GM12872 (cell line): Measurements from ENCODE around the gene AQP6.

Experiments
- CTCF ChIP-seq: IDR thresholded peaks from 3 replicates; pipeline ENCODE4 v1.5.1; 2011; ENCODE audit warnings: low read depth, mild to moderate bottlenecking, low read length, moderate library complexity; ENCODE audit not compliant: insufficient read depth

Gene AQP6

GRCh38 chr12:49949866-49950265, 22.9 kb upstream of the AQP6 start:
- no peak for TF ChIP-seq CTCF

- no peak for TF ChIP-seq CTCF
Observed at GRCh38 chr12:49950273-49951251, 22.2 kb upstream of the AQP6 start, which contains the start of gene AQP2. Gene AQP2 (plus strand): TSS chr12:49950737. CDS start chr12:49950831, 94 bp downstream.

- TF ChIP-seq CTCF = no peak
Observed at GRCh38 chr12:49951411-49952240, 21.1 kb upstream of the AQP6 start.

GRCh38 chr12:49952391-49953055, 20.2 kb upstream of the AQP6 start:
- TF ChIP-seq CTCF = no peak

GRCh38 chr12:49953151-49953550, 19.6 kb upstream of the AQP6 start:
- TF ChIP-seq CTCF = no peak

- no peak for TF ChIP-seq CTCF
Observed at GRCh38 chr12:49953961-49954846, 18.5 kb upstream of the AQP6 start.
